Tibial nerve (tissue), 4 donors: Measurements from ENCODE around the gene CDCP1. TPM values are rescaled to one million over a fixed set of nuclear protein-coding genes. Genes with fewer than 3 reads are reported as not detected.

ENCODE experiments used
- DNase-seq, 2 donors: peaks; one replicate each; pipeline ENCODE4 v3.0.0-alpha.2; 2019; ENCODE audit warnings: low spot score in 2 of 2
- H3K27ac ChIP-seq, 4 donors: fragments of 200-600 bp; sonication (generic) in 3 of 4; one replicate each; pipeline ENCODE4 v1.5.1; 2017 to 2019; ENCODE audit warnings: mild to moderate bottlenecking in 1 of 4
- H3K27me3 ChIP-seq, 2 donors: fragments of 200-600 bp; sonication (generic) in 1 of 2; one replicate each; pipeline versions ENCODE4 v1.5.1 to v1.6.0; 2017 to 2019
- H3K36me3 ChIP-seq, 3 donors: fragments of 200-600 bp; sonication (generic); one replicate each; pipeline ENCODE4 v1.5.1; 2018 to 2019
- H3K4me1 ChIP-seq, 4 donors: fragments of 200-600 bp; sonication (generic) in 3 of 4; one replicate each; pipeline ENCODE4 v1.5.1; 2017 to 2019
- H3K4me3 ChIP-seq, 4 donors: fragments of 200-600 bp; sonication (generic) in 3 of 4; one replicate each; pipeline ENCODE4 v1.5.1; 2017 to 2019; ENCODE audit warnings: mild to moderate bottlenecking in 1 of 4, moderate library complexity in 1 of 4
- H3K9me3 ChIP-seq, 4 donors: fragments of 200-600 bp; sonication (generic) in 3 of 4; one replicate each; pipeline ENCODE4 v1.5.1; 2017 to 2019
- EP300 ChIP-seq, 2 donors: sonication (generic); formaldehyde crosslinking; IDR thresholded peaks; one replicate each; pipeline ENCODE4 v1.6.1; 2017; ENCODE audit warnings: antibody characterized with exemption in 2 of 2, mild to moderate bottlenecking in 1 of 2
- POLR2A ChIP-seq, 2 donors: fragments of 450-650 bp; IDR thresholded peaks; one replicate each; pipeline ENCODE4 v1.6.1; 2017; ENCODE audit warnings: antibody characterized with exemption in 2 of 2, mild to moderate bottlenecking in 2 of 2, moderate library complexity in 2 of 2
- WGBS, 2 donors: methylation state at CpG; one replicate each; pipeline ENCODE4 v1.1.5; 2018; 5-methylcytosine and 5-hydroxymethylcytosine counted together
- total RNA-seq, 4 donors: library from RNA; depleted of rRNA; stranded (reverse); fragments of >200 nt; gene quantifications; one replicate each; pipeline ENCODE4 v1.1.0, GENCODE V29; 2016
- TF ChIP-seq, protein P1 (sequence below), 5 experiments: fragments of 200-600 bp in 3 of 5; fragments of 450-650 bp in 2 of 5; sonication (generic) in 3 of 5; IDR thresholded peaks; one replicate each; pipeline ENCODE4 v1.5.1; 2016 to 2019; ENCODE audit warnings: antibody characterized with exemption in 5 of 5, mild to moderate bottlenecking in 3 of 5, moderate library complexity in 2 of 5

Gene CDCP1, protein sequence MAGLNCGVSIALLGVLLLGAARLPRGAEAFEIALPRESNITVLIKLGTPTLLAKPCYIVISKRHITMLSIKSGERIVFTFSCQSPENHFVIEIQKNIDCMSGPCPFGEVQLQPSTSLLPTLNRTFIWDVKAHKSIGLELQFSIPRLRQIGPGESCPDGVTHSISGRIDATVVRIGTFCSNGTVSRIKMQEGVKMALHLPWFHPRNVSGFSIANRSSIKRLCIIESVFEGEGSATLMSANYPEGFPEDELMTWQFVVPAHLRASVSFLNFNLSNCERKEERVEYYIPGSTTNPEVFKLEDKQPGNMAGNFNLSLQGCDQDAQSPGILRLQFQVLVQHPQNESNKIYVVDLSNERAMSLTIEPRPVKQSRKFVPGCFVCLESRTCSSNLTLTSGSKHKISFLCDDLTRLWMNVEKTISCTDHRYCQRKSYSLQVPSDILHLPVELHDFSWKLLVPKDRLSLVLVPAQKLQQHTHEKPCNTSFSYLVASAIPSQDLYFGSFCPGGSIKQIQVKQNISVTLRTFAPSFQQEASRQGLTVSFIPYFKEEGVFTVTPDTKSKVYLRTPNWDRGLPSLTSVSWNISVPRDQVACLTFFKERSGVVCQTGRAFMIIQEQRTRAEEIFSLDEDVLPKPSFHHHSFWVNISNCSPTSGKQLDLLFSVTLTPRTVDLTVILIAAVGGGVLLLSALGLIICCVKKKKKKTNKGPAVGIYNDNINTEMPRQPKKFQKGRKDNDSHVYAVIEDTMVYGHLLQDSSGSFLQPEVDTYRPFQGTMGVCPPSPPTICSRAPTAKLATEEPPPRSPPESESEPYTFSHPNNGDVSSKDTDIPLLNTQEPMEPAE
- total RNA-seq, result 1 to 10 TPM in 2 of 4 donors, under 1 TPM in 2; 0.20 to 3.0 (median 1.2) TPM

DNA sequence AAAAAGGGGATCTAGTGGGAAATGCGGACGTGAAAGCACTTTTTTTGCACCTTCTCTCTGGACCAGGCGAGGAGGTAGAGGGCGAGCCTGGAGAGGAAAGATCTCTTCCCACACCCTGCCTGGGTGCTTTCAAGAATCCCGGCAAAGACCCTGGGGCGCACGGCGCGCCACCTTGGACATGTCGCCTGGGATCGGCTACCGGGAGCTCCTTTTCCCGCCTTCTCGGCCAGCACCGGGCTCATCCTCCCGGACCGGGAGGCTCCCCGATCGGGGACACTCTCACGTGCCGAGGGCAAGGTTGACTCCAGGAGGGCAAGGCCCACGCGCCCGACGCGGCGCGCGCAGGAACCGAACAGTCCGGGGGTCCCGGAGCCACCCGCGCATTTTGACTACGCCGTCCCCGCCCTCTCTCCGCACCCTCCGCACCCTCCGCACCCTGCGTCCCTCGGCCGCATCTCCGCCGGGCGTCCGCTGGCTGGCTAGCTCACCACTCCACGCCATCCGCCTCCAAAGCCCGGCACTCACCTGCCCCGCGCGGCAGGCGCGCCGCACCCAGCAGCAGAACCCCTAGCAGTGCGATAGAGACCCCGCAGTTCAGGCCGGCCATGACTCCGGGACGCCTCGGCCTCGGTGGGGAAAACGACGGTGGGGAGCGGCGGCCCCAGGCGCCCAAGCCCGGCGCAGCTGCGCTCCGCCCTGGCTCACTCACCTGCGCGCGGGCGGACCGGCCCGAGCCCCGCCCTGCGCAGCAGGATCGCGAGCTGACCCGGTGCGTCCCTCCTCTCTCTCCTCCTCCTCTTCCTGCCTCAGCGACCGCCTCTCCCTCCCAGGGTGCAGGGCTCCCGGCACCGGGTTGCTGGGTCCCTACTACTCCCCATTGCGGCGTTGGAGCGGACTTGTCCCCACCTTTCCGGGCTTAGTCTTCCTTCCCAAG lies at the start of gene CDCP1:
Gene CDCP1 (minus strand): TSS at position 698 of the 934 bp plus-strand sequence. CDS start 91 bp downstream, at position 607.
- Histone ChIP-seq H3K4me3 (peak within 1 kb of the TSS; percentile 21 to 52 (median 42)), H3K4me1 (peaks cover 0 to 17% (median 6%) of the 10 kb centered on the region in 4 donors), H3K27me3 (peaks cover 0 to 31% of the 10 kb centered on the region in 2 donors), H3K27ac (peak within 1 kb of the TSS in 2 of 4 donors; percentile 29 to 75), H3K9me3 (peaks cover 0 to 4% (median under 1%) of the 10 kb centered on the region in 4 donors), H3K36me3 (no peaks in the 10 kb centered on the region)
- TF ChIP-seq POLR2A (IDR thresholded peaks at IDR 0.05) (no peak), EP300 (IDR thresholded peaks at IDR 0.05) (no peak)
- TF ChIP-seq, protein P1, sequence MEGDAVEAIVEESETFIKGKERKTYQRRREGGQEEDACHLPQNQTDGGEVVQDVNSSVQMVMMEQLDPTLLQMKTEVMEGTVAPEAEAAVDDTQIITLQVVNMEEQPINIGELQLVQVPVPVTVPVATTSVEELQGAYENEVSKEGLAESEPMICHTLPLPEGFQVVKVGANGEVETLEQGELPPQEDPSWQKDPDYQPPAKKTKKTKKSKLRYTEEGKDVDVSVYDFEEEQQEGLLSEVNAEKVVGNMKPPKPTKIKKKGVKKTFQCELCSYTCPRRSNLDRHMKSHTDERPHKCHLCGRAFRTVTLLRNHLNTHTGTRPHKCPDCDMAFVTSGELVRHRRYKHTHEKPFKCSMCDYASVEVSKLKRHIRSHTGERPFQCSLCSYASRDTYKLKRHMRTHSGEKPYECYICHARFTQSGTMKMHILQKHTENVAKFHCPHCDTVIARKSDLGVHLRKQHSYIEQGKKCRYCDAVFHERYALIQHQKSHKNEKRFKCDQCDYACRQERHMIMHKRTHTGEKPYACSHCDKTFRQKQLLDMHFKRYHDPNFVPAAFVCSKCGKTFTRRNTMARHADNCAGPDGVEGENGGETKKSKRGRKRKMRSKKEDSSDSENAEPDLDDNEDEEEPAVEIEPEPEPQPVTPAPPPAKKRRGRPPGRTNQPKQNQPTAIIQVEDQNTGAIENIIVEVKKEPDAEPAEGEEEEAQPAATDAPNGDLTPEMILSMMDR (IDR thresholded peaks at IDR 0.05), result no peak
- WGBS, 2 donors, result 1 to 2% methylated on average over 27 to 61 of the region's 92 CpGs
- DNase-seq, result no peak

DNA sequence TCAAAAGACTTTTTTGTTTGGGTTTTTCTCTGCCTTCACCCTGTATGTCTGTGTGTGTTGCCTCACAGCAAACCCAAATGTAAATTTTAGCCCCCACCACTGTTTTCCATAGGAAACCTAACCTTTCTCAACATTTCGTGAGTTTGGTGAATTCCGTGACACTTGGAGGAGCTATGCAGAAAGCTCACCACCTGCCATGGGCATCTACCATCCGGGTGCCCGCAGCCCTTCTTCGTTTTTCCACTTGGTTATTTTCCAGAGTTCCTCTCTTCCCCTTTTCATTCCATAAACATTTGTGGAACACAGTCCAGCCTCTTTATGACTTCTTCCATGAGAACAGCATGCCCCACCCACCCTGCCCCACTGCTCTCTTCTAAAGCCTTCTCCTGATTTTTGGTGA lies 48.6 kb upstream of the CDCP1 start:
- no peak overlapping the region for H3K27ac ChIP-seq
- TF ChIP-seq POLR2A (IDR thresholded peaks at IDR 0.05) (no peak), EP300 (IDR thresholded peaks at IDR 0.05) (no peak)
- TF ChIP-seq, protein P1 (IDR thresholded peaks at IDR 0.05), result no peak
- no peak overlapping the region for H3K4me3 ChIP-seq
- DNase-seq, result no peak
- no peaks in the 10 kb centered on the region for H3K36me3 ChIP-seq
- WGBS, 2 donors, result 89 to 90% methylated on average over 5 of the region's 5 CpGs
- H3K4me1 ChIP-seq, result no peaks in the 10 kb centered on the region
- no peaks in the 10 kb centered on the region for H3K9me3 ChIP-seq
- H3K27me3 ChIP-seq, result no peaks in the 10 kb centered on the region

DNA sequence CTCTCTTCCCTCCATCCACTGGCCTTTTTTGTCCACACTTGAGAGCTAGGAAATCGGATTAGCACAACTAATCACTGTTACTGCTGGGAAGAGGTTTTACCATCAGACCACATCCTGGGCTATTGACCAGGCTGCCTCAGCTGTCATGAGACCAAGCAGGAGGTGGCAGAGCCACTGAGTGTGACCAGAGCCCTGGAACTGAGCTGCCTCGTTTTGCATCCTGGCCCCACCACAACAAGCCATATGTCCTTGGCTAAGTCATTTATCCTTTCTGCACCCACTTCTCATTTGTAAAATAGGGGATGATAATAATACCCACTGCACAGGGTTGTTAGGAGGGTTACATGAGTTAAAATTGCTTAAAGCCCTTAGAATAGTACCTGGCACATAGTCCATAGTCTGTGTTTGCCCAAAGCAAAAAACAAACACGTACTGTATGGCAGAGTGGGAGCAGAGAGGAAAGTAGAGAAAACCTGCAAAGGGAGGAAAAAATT lies 45.8 kb upstream of the CDCP1 start:
- DNase-seq, result no peak
- H3K27me3 ChIP-seq, result no peaks in the 10 kb centered on the region
- H3K36me3 ChIP-seq, result no peaks in the 10 kb centered on the region
- H3K9me3 ChIP-seq, result no peaks in the 10 kb centered on the region
- H3K4me1 ChIP-seq, result no peaks in the 10 kb centered on the region
- H3K27ac ChIP-seq, result no peak overlapping the region
- TF ChIP-seq EP300 (IDR thresholded peaks at IDR 0.05), result no peak
- no peak for TF ChIP-seq POLR2A (IDR thresholded peaks at IDR 0.05)
- TF ChIP-seq, protein P1 (IDR thresholded peaks at IDR 0.05), result no peak
- no peak overlapping the region for H3K4me3 ChIP-seq
- WGBS, 2 donors, result 45 to 62% methylated on average over 3 of the region's 3 CpGs

DNA sequence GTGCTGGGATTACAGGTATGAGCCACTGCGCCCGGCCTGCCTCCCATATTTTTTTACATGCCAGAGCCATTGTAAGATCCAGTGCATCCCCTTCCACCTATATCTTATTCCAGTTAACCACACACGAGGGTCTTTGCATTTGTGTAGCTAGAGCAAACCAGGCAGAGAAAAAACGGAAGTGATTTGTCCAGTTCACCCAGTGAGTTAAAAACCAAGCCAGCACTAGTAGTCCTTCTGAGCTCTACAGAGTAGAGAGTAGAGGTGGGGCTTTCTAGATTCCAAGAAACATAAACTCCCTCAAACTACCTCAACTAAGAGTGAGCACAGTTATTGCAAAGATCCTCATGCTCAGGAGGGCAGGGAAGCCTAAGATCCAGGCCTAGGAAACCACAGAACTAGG lies 45.2 kb upstream of the CDCP1 start:
- 89 to 91% methylated on average over 4 of the region's 4 CpGs for WGBS, 2 donors
- Histone ChIP-seq H3K36me3 (no peaks in the 10 kb centered on the region), H3K4me1 (no peaks in the 10 kb centered on the region), H3K4me3 (no peak overlapping the region), H3K9me3 (no peaks in the 10 kb centered on the region), H3K27me3 (no peaks in the 10 kb centered on the region), H3K27ac (no peak overlapping the region)
- DNase-seq, result no peak
- TF ChIP-seq, protein P1 (IDR thresholded peaks at IDR 0.05), result no peak
- TF ChIP-seq EP300 (IDR thresholded peaks at IDR 0.05) (no peak), POLR2A (IDR thresholded peaks at IDR 0.05) (no peak)
